ENCODE measurements around the gene CFAP300.

The CFAP300 gene

GRCh38 chr11:102047305-102047924, at the start of gene CFAP300:
Gene CFAP300, plus strand, starts transcription at chr11:102047437. Its CDS starts 34 bp downstream, at chr11:102047471.
- DNase-seq = peak; percentile 69

- DNase-seq = no peak
Observed at GRCh38 chr11:102001657-102002338, 45.4 kb upstream of the CFAP300 start.

GRCh38 chr11:102004220-102004619, 43.0 kb upstream of the CFAP300 start:
- DNase-seq = no peak

GRCh38 chr11:102005306-102005705, 41.9 kb upstream of the CFAP300 start:
- DNase-seq = no peak

GRCh38 chr11:102006835-102007566, 40.2 kb upstream of the CFAP300 start:
- DNase-seq = no peak

GRCh38 chr11:102007567-102008437, 39.4 kb upstream of the CFAP300 start:
- no peak for DNase-seq

- DNase-seq = no peak
Observed at GRCh38 chr11:102010776-102011494, 36.3 kb upstream of the CFAP300 start.

- DNase-seq = no peak
Observed at GRCh38 chr11:102012946-102013345, 34.3 kb upstream of the CFAP300 start.

- DNase-seq = no peak
Observed at GRCh38 chr11:102014756-102015155, 32.5 kb upstream of the CFAP300 start.

GRCh38 chr11:102017026-102017425, 30.2 kb upstream of the CFAP300 start:
- DNase-seq = no peak

GRCh38 chr11:102026217-102026616, 21.0 kb upstream of the CFAP300 start:
- no peak for DNase-seq

- no peak for DNase-seq
Observed at GRCh38 chr11:102026959-102027358, 20.3 kb upstream of the CFAP300 start.

GRCh38 chr11:102036757-102037156, 10.5 kb upstream of the CFAP300 start:
- no peak for DNase-seq

- no peak for DNase-seq
Observed at GRCh38 chr11:102046841-102047240, 396 bp upstream of the CFAP300 start.

GRCh38 chr11:102050927-102051575, 3.8 kb downstream of the CFAP300 start:
- DNase-seq = no peak

- no peak for DNase-seq
Observed at GRCh38 chr11:102061276-102061675, 14.0 kb downstream of the CFAP300 start.

GRCh38 chr11:102062106-102062505, 14.9 kb downstream of the CFAP300 start:
- no peak for DNase-seq

- no peak for DNase-seq
Observed at GRCh38 chr11:102064316-102064715, 17.1 kb downstream of the CFAP300 start.

GRCh38 chr11:102070766-102071165, 23.5 kb downstream of the CFAP300 start:
- DNase-seq = no peak

- DNase-seq = no peak
Observed at GRCh38 chr11:102071497-102072472, 24.5 kb downstream of the CFAP300 start.
